ENCODE data around the gene SRGAP1.

DNA sequence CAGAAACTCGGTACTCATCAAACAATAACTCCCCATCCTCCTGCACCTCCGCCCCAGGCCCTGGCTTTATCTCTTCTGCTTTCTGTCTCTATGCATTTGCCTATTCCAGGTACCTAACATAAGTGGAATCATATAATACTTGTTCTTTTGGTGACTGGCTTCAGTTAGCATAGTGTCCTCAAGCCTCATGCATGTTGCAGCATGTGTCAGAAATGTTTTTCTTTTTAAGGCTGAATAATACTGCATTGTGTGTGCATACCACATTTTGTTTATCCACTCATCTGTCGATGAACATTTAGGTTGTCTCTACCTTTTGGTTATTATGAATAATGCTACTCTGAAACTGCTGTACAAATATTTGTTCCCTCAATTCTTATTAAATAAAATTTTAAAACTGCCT is 260.5 kb downstream of the SRGAP1 start:
- TF ChIP-seq, protein P1, sequence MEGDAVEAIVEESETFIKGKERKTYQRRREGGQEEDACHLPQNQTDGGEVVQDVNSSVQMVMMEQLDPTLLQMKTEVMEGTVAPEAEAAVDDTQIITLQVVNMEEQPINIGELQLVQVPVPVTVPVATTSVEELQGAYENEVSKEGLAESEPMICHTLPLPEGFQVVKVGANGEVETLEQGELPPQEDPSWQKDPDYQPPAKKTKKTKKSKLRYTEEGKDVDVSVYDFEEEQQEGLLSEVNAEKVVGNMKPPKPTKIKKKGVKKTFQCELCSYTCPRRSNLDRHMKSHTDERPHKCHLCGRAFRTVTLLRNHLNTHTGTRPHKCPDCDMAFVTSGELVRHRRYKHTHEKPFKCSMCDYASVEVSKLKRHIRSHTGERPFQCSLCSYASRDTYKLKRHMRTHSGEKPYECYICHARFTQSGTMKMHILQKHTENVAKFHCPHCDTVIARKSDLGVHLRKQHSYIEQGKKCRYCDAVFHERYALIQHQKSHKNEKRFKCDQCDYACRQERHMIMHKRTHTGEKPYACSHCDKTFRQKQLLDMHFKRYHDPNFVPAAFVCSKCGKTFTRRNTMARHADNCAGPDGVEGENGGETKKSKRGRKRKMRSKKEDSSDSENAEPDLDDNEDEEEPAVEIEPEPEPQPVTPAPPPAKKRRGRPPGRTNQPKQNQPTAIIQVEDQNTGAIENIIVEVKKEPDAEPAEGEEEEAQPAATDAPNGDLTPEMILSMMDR (IDR thresholded peaks at IDR 0.05; ENCODE audit: borderline replicate concordance, extremely low read depth, low read length, poor library complexity, severe bottlenecking): no peak
- no peak for TF ChIP-seq EZH2 (IDR thresholded peaks at IDR 0.05; ENCODE audit: borderline replicate concordance, low read depth, low read length, severe bottlenecking)

Measured in DND-41 (cell line).